Nephron progenitor cell (in vitro differentiated cells): Measurements from ENCODE around the gene UACA.
"Not testable (repeated sequence)": the region's sequence is repeated elsewhere in the genome, so short reads cannot be mapped to it uniquely, and the experiment has no call there.

Experiments
- DNase-seq: peaks from one replicate; pipeline ENCODE4 v3.0.0; 2021
- H3K27ac Mint-ChIP-seq: 2 replicates; pipeline ENCODE4 v1.8.0; 2021; ENCODE audit warnings: mild to moderate bottlenecking, moderate library complexity, mixed read lengths
- H3K27me3 Mint-ChIP-seq: 2 replicates; pipeline ENCODE4 v1.8.0; 2021; ENCODE audit warnings: mild to moderate bottlenecking, low read depth, mixed read lengths; ENCODE audit not compliant: poor library complexity
- H3K36me3 Mint-ChIP-seq: 2 replicates; pipeline ENCODE4 v1.8.0; 2021; ENCODE audit warnings: low read depth, mixed read lengths
- H3K4me1 Mint-ChIP-seq: 2 replicates; pipeline ENCODE4 v1.8.0; 2021; ENCODE audit warnings: mixed read lengths
- H3K4me3 Mint-ChIP-seq: 2 replicates; pipeline ENCODE4 v1.8.0; 2021; ENCODE audit warnings: mild to moderate bottlenecking, moderate library complexity, mixed read lengths
- H3K9me3 Mint-ChIP-seq: 2 replicates; pipeline ENCODE4 v1.8.0; 2021; ENCODE audit warnings: mild to moderate bottlenecking, moderate library complexity, mixed read lengths
- TF ChIP-seq, protein P1 (sequence below): fragments of 200-600 bp; sonication (generic); IDR thresholded peaks from 2 replicates; pipeline ENCODE4 v1.5.0; 2021; ENCODE audit warnings: antibody characterized with exemption

The UACA gene

DNA sequence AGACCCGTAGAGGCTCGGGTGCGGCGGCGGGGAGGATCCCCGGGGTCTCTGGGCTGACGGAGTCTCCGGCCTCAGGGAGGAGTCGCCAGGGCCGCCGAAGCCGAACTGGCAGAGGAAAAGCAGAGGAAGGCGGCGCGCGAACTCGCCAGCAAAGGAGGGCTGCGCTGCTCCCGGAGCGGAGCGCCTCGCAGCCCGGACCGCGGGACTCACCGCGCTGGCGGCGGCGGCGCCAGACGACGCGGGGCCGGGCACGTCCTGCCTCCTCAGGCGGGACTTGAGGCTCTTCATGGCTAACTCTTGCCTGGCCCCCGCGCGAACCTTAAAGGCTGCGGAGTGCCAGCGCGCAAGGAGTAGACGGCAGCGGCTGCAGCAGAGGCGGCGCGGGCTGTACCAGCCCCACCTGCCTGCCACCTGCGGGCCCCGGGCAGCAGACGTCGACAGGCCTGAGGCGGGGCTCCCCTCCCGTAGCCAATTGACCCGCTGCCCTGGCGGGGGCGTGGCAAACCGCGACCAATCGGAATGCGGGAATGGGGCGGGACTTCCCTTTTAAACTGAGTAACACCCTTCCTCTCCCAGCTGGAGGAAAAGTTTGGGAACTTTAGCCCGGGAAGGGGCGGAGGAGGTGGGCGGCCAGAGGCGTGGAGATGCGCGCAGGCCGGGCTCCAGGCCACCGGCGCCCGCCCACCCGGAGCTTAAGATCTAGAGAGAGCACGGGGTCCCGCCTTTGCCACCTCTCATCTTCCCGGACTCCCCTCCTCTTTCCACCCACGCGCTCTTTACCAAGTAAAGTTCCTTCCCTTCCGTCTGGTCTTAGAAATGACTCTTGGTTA is at the start of gene UACA:
Gene UACA (minus strand): TSS at position 439 of the 830 bp plus-strand sequence. CDS start 151 bp downstream, at position 288.
- peaks cover 44% of the 10 kb centered on the region for H3K4me1 Mint-ChIP-seq

DNA sequence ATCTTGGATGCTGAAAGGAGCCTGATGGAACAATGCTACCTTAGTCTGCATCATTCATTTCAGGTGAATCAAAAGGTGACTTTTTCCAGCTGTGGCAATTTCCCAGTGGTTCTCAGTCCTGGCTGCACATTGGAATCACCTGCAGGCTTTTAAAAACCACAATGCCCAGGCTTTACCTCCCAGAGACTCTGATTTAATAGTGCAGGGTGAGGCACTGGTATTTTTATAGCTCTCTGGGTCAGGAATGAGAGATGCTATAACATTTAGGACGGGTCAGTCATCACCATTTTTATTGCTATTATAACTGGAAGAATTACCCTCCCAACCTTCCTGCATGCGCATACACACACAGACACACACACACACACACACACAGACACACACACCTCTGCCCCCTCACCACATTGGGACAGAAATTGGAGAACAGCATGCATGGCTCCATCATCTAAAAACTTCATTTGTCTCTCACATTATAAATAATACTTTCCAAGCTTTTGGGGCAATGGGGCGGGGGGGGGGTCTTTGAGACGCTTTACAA is 49.5 kb upstream of the UACA start:
- Mint-ChIP-seq H3K4me3 (no peak overlapping the region), H3K9me3 (no peaks in the 10 kb centered on the region), H3K4me1 (peaks cover 10% of the 10 kb centered on the region), H3K36me3 (no peaks in the 10 kb centered on the region), H3K27ac (no peak overlapping the region), H3K27me3 (peaks cover 12% of the 10 kb centered on the region)
- TF ChIP-seq, protein P1, sequence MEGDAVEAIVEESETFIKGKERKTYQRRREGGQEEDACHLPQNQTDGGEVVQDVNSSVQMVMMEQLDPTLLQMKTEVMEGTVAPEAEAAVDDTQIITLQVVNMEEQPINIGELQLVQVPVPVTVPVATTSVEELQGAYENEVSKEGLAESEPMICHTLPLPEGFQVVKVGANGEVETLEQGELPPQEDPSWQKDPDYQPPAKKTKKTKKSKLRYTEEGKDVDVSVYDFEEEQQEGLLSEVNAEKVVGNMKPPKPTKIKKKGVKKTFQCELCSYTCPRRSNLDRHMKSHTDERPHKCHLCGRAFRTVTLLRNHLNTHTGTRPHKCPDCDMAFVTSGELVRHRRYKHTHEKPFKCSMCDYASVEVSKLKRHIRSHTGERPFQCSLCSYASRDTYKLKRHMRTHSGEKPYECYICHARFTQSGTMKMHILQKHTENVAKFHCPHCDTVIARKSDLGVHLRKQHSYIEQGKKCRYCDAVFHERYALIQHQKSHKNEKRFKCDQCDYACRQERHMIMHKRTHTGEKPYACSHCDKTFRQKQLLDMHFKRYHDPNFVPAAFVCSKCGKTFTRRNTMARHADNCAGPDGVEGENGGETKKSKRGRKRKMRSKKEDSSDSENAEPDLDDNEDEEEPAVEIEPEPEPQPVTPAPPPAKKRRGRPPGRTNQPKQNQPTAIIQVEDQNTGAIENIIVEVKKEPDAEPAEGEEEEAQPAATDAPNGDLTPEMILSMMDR: no peak
- no peak for DNase-seq

More for the DNA sequence above, at the start of gene UACA:
- TF ChIP-seq, protein P1: no peak
- Mint-ChIP-seq H3K4me3 (peak within 1 kb of the TSS; percentile 85), H3K27ac (peak within 1 kb of the TSS; percentile 67), H3K9me3 (no peaks in the 10 kb centered on the region), H3K36me3 (no peaks in the 10 kb centered on the region), H3K27me3 (peaks cover 11% of the 10 kb centered on the region)
- peak; percentile 98 for DNase-seq

GRCh38 chr15:70810916-70811578 is 47.7 kb upstream of the UACA start:
- H3K27me3 Mint-ChIP-seq: peaks cover 12% of the 10 kb centered on the region
- DNase-seq: no peak
- peaks cover 15% of the 10 kb centered on the region for H3K4me1 Mint-ChIP-seq
- TF ChIP-seq, protein P1: no peak
- no peaks in the 10 kb centered on the region for H3K9me3 Mint-ChIP-seq
- H3K27ac Mint-ChIP-seq: no peak overlapping the region
- no peak overlapping the region for H3K4me3 Mint-ChIP-seq
- no peaks in the 10 kb centered on the region for H3K36me3 Mint-ChIP-seq

DNA sequence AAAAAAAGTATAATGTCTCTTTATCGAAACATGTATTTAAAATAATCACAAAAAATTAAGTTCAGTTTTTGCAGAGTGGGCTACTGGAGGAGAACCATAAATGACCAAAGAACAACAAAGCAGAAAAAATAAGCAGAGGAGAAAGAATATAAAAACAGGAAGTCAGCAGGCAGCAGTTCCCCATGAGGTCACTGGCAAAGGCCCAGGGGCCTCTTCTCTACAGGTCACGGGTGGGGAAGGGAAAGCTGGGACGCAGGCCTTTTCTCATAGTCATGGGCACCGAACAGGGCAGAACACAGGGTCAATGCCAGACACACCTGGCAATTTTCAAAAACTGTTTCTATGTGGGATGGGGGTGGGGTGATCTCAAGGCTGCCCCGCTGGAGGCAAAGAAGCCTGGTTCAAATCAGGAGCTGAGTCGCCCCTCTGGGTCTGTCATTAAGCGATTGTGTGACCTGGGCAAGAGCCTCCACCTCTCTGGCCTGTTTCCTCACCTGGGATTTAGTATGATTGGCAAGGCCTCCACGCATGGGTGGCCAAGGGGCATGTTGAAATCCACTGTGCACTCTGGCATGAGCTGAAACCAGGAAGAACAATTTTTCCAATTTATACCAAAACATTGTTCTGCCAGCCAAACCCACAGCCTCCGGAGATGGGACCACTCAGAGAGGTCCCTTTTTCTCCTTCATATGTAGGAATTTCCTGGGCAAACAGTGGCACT is 43.8 kb upstream of the UACA start:
- TF ChIP-seq, protein P1: no peak
- no peaks in the 10 kb centered on the region for H3K9me3 Mint-ChIP-seq
- peaks cover 8% of the 10 kb centered on the region for H3K27me3 Mint-ChIP-seq
- H3K36me3 Mint-ChIP-seq: no peaks in the 10 kb centered on the region
- no peak overlapping the region for H3K4me3 Mint-ChIP-seq
- H3K4me1 Mint-ChIP-seq: peaks cover 14% of the 10 kb centered on the region
- DNase-seq: no peak
- no peak overlapping the region for H3K27ac Mint-ChIP-seq

DNA sequence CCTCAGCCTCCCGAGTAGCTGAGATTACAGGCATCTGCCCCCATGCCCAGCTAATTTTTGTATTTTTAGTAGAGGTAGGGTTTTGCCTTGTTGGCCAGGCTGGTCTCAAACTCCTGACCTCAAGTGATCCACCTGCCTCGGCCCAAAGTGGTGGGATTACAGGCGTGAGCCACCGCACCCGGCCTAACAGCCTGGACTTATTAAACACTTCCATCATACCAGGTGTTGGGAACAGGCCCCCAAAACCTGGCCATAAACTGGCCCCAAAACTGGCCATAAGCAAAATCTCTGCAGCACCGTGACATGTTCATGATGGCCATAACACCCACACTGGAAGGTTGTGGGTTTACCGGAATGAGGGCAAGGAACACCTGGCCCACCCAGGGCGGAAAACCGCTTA is 41.0 kb upstream of the UACA start:
- H3K4me1 Mint-ChIP-seq: peaks cover 15% of the 10 kb centered on the region
- not testable (repeated sequence) for H3K36me3 Mint-ChIP-seq, H3K4me3 Mint-ChIP-seq, H3K27ac Mint-ChIP-seq, H3K9me3 Mint-ChIP-seq, DNase-seq
- H3K27me3 Mint-ChIP-seq: peaks cover 15% of the 10 kb centered on the region

DNA sequence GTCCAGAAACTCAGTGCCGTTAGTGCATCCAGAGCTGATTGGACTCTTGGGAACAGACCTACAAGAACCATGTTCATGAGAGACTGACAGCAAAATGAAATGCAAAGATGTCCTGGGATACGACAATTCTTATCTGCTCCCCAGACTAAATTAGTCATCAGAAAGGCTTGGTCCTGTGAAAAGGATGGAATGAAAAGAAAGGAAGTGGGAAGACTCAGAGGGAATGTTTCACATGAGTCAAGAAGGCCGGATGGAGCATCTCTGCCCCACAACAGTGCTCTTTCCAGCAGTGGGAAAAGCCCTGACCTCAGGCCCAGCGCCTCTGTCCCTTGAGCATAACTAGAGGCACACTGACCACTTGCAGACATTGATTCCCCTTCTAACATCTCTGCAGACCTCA is 39.3 kb upstream of the UACA start:
- H3K27ac Mint-ChIP-seq: no peak overlapping the region
- no peak overlapping the region for H3K4me3 Mint-ChIP-seq
- peaks cover 11% of the 10 kb centered on the region for H3K27me3 Mint-ChIP-seq
- DNase-seq: no peak
- TF ChIP-seq, protein P1: no peak
- H3K36me3 Mint-ChIP-seq: no peaks in the 10 kb centered on the region
- no peaks in the 10 kb centered on the region for H3K9me3 Mint-ChIP-seq
- peaks cover 15% of the 10 kb centered on the region for H3K4me1 Mint-ChIP-seq
